ENCODE results near the gene CCDC157. TPM values are rescaled to one million over a fixed set of nuclear protein-coding genes. Genes with fewer than 3 reads are reported as not detected.

Gene CCDC157
- total RNA-seq, 1 donor from 2014 or later = 2.3 TPM

GRCh38 chr22:30314915-30315314, 41.9 kb upstream of the CCDC157 start:
- no peaks in the 10 kb centered on the region for H3K9me3 Mint-ChIP-seq (ENCODE audit: low read depth)
- TF ChIP-seq CTCF (IDR thresholded peaks at IDR 0.05) = no peak
- H3K27ac Mint-ChIP-seq (ENCODE audit: unreplicated experiment) = no peak overlapping the region
- H3K36me3 Mint-ChIP-seq (ENCODE audit: low read depth) = peaks cover 4% of the 10 kb centered on the region
- DNase-seq (ENCODE audit: low spot score) = no peak
- H3K4me3 Mint-ChIP-seq (ENCODE audit: unreplicated experiment) = no peak overlapping the region
- H3K4me1 Mint-ChIP-seq (ENCODE audit: low read depth) = peaks cover 73% of the 10 kb centered on the region
- H3K27me3 Mint-ChIP-seq (ENCODE audit: low read depth) = no peaks in the 10 kb centered on the region

DNA sequence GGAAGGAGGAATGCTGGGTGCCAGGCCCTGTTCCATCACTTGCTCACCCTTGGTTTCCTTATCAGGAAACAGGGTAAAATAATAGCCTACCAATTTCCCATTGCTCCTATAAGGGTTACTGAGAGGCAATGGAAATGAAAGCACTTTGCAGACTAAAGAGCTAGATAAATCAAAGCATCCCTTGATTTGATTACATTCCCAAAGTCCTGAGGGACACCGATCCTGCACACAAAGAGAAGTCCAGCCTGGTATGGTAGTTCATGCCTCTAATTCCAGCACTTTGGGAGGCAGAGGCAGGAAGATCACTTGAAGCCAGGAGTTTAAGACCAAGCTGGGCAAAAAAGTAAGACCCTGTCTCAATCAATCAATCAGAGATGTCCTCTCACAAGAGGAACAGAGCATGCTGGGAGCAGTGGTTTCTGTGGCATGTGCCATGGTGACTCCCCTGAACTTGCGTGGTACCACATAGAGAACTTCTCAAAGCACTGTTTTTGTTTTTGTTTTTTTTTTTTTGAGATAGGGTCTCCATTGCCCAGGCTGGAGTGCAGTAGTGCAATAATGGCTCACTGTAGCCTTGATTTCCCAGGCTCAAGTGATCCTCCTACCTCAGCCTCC, 40.7 kb upstream of the CCDC157 start:
- DNase-seq (ENCODE audit: low spot score) = no peak
- no peak overlapping the region for H3K27ac Mint-ChIP-seq (ENCODE audit: unreplicated experiment)
- H3K36me3 Mint-ChIP-seq (ENCODE audit: low read depth) = peaks cover 6% of the 10 kb centered on the region
- H3K4me3 Mint-ChIP-seq (ENCODE audit: unreplicated experiment) = no peak overlapping the region
- peaks cover 65% of the 10 kb centered on the region for H3K4me1 Mint-ChIP-seq (ENCODE audit: low read depth)
- H3K27me3 Mint-ChIP-seq (ENCODE audit: low read depth) = no peaks in the 10 kb centered on the region
- H3K9me3 Mint-ChIP-seq (ENCODE audit: low read depth) = no peaks in the 10 kb centered on the region
- no peak for TF ChIP-seq CTCF (IDR thresholded peaks at IDR 0.05)

GRCh38 chr22:30317778-30318177, 39.0 kb upstream of the CCDC157 start:
- H3K36me3 Mint-ChIP-seq (ENCODE audit: low read depth) = peaks cover 6% of the 10 kb centered on the region
- H3K4me3 Mint-ChIP-seq (ENCODE audit: unreplicated experiment) = no peak overlapping the region
- TF ChIP-seq CTCF (IDR thresholded peaks at IDR 0.05) = no peak
- peaks cover 56% of the 10 kb centered on the region for H3K4me1 Mint-ChIP-seq (ENCODE audit: low read depth)
- H3K9me3 Mint-ChIP-seq (ENCODE audit: low read depth) = no peaks in the 10 kb centered on the region
- no peak overlapping the region for H3K27ac Mint-ChIP-seq (ENCODE audit: unreplicated experiment)
- no peaks in the 10 kb centered on the region for H3K27me3 Mint-ChIP-seq (ENCODE audit: low read depth)
- no peak for DNase-seq (ENCODE audit: low spot score)

GRCh38 chr22:30318799-30319419, 37.9 kb upstream of the CCDC157 start:
- no peak overlapping the region for H3K4me3 Mint-ChIP-seq (ENCODE audit: unreplicated experiment)
- H3K36me3 Mint-ChIP-seq (ENCODE audit: low read depth) = peaks cover 6% of the 10 kb centered on the region
- no peaks in the 10 kb centered on the region for H3K27me3 Mint-ChIP-seq (ENCODE audit: low read depth)
- H3K9me3 Mint-ChIP-seq (ENCODE audit: low read depth) = no peaks in the 10 kb centered on the region
- peaks cover 55% of the 10 kb centered on the region for H3K4me1 Mint-ChIP-seq (ENCODE audit: low read depth)
- TF ChIP-seq CTCF (IDR thresholded peaks at IDR 0.05) = no peak
- no peak for DNase-seq (ENCODE audit: low spot score)
- H3K27ac Mint-ChIP-seq (ENCODE audit: unreplicated experiment) = no peak overlapping the region

- Mint-ChIP-seq H3K27ac (ENCODE audit: unreplicated experiment) (no peak overlapping the region), H3K36me3 (ENCODE audit: low read depth) (peaks cover 6% of the 10 kb centered on the region), H3K9me3 (ENCODE audit: low read depth) (no peaks in the 10 kb centered on the region), H3K27me3 (ENCODE audit: low read depth) (no peaks in the 10 kb centered on the region), H3K4me3 (ENCODE audit: unreplicated experiment) (no peak overlapping the region), H3K4me1 (ENCODE audit: low read depth) (peaks cover 60% of the 10 kb centered on the region)
- TF ChIP-seq CTCF (IDR thresholded peaks at IDR 0.05) = no peak
- no peak for DNase-seq (ENCODE audit: low spot score)
These were observed 36.7 kb upstream of the CCDC157 start for GRCh38 chr22:30320021-30320556.

Data from chondrocyte (in vitro differentiated cells).